Mesodermal cell (in vitro differentiated cells): Measurements from ENCODE around the gene LYSMD1.
"Not testable (repeated sequence)": the region's sequence is repeated elsewhere in the genome, so short reads cannot be mapped to it uniquely, and the experiment has no call there.

Experiments
- H3K27ac ChIP-seq: 2 replicates; pipeline ENCODE4 v1.7.0; 2013; ENCODE audit warnings: mild to moderate bottlenecking, low read depth, low read length, moderate library complexity; ENCODE audit not compliant: severe bottlenecking
- H3K36me3 ChIP-seq: 2 replicates; pipeline ENCODE4 v1.7.1; 2013; ENCODE audit warnings: mild to moderate bottlenecking, low read length, moderate library complexity; ENCODE audit not compliant: control insufficient read depth, insufficient read depth
- H3K4me1 ChIP-seq: one replicate; pipeline ENCODE4 v1.7.1; 2013; ENCODE audit warnings: mild to moderate bottlenecking, low read length; ENCODE audit not compliant: insufficient read depth, control insufficient read depth, poor library complexity, severe bottlenecking
- H3K4me3 ChIP-seq: 2 replicates; pipeline ENCODE4 v1.7.0; 2013; ENCODE audit warnings: low read length, control low read depth, mild to moderate bottlenecking; ENCODE audit not compliant: insufficient read depth, poor library complexity, severe bottlenecking; ENCODE audit errors: extremely low read depth
- H3K9me3 ChIP-seq: 2 replicates; pipeline ENCODE4 v1.7.1; 2013; ENCODE audit warnings: mild to moderate bottlenecking, low read length, moderate library complexity; ENCODE audit not compliant: control insufficient read depth
- WGBS, 2 experiments: methylation state at CpG; one replicate each; pipeline ENCODE4 v1.1.5; 2013; ENCODE audit warnings: missing lambda C conversion rate in 2 of 2; ENCODE audit not compliant: insufficient coverage in 2 of 2; 5-methylcytosine and 5-hydroxymethylcytosine counted together

The LYSMD1 gene

DNA sequence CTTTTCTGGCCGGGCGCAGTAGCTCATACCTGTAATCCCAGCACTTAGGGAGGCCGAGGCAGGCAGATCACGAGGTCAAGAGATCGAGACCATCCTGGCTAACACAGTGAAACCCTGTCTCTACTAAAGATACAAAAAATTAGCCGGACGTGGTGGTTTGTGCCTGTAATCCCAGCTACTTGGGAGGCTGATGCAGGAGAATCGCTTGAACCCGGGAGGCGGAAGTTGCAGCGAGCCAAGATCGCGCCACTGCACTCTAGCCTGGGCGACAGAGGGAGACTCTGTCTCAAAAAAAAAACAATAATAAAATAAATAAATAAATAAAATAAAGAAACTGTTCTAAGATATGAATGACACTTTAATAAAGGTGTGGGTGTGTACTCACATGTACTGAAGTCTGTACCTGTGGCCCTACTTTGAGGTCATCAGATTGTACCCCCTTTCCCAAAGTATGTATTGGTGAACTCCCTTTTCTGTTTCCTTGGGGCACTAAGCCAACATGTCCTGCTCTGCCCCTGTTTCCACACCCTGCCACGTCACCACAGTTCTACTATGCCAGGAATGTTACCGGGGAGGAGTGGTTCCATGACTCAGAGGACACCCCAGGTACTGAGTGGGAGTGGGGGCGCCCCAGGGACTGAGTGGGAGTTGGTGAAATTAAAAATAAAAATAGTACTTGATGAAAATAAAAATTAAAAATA, 29.3 kb upstream of the LYSMD1 start:
- not testable (repeated sequence) for H3K4me3 ChIP-seq, H3K27ac ChIP-seq, H3K9me3 ChIP-seq, H3K4me1 ChIP-seq, H3K36me3 ChIP-seq
- 84 to 92% methylated on average over 7 to 12 of the region's 17 CpGs for WGBS, 2 experiments

DNA sequence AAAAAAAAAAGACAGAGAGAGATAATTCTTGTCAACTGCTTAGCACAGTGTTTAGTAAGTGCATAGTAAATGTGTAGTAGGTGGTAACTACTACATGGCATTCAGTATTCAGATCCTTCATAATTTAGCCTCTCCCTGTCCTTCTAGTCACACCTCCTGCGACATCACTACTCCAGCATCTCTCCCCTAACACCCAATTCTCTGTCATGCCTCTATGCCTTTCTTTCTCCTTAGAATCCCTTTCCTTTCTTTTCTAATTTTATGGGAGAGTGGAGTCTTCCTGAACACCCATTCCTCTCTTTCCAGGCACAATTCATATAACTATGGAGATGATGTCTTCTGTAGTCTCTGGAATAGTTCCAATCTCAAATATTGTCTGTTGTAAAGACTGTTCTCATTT, 28.2 kb upstream of the LYSMD1 start:
- no peak overlapping the region for H3K4me3 ChIP-seq
- no peaks in the 10 kb centered on the region for H3K4me1 ChIP-seq
- no peaks in the 10 kb centered on the region for H3K36me3 ChIP-seq
- H3K9me3 ChIP-seq: no peaks in the 10 kb centered on the region
- no peak overlapping the region for H3K27ac ChIP-seq
- 67% methylated on average over 1 of the region's 1 CpG; no CpG with 5 or more reads in 1 of the 2 experiments for WGBS, 2 experiments

DNA sequence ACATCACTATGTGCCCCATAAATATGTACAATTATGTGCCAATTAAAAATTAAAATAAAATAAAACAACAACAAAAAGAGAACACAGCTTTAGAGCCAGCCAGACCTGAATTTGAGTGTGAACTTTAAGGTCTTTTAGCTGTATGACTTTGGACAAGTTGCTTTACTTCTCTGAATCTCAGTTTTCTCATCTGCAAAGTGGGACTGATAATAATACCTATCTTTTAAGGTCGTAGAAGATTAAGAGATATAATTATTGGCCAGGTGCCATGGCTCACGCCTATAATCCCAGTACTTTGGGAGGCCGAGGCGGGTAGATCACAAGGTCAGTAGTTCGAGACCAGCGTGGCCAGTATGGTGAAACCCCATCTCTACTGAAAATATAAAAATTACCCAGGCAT, 27.6 kb upstream of the LYSMD1 start:
- no peaks in the 10 kb centered on the region for H3K4me1 ChIP-seq
- 96% methylated on average over 5 to 6 of the region's 6 CpGs for WGBS, 2 experiments
- H3K4me3 ChIP-seq: no peak overlapping the region
- H3K36me3 ChIP-seq: no peaks in the 10 kb centered on the region
- H3K27ac ChIP-seq: no peak overlapping the region
- no peaks in the 10 kb centered on the region for H3K9me3 ChIP-seq

DNA sequence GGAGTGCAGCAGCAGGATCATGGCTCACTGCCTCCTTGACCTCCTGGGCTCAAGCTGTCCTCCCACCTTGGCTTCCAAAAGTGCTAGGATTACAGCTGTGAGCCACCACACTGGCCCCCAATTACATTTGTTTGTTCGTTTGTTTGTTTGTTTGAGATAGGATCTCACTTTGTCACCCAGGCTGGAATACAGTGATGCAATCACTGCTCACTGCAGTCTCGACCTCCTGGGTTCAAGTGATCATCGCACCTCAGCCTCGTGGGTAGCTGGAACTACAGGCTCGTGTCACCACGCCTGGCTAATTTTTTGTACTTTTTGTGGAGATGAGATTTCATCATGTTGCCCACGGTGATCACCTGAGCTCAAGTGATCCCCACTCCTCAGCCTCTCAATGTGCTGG, 26.3 kb upstream of the LYSMD1 start:
- H3K4me1 ChIP-seq: no peaks in the 10 kb centered on the region
- H3K9me3 ChIP-seq: no peaks in the 10 kb centered on the region
- no peak overlapping the region for H3K4me3 ChIP-seq
- 88 to 100% methylated on average over 1 to 4 of the region's 7 CpGs for WGBS, 2 experiments
- no peak overlapping the region for H3K27ac ChIP-seq
- no peaks in the 10 kb centered on the region for H3K36me3 ChIP-seq

DNA sequence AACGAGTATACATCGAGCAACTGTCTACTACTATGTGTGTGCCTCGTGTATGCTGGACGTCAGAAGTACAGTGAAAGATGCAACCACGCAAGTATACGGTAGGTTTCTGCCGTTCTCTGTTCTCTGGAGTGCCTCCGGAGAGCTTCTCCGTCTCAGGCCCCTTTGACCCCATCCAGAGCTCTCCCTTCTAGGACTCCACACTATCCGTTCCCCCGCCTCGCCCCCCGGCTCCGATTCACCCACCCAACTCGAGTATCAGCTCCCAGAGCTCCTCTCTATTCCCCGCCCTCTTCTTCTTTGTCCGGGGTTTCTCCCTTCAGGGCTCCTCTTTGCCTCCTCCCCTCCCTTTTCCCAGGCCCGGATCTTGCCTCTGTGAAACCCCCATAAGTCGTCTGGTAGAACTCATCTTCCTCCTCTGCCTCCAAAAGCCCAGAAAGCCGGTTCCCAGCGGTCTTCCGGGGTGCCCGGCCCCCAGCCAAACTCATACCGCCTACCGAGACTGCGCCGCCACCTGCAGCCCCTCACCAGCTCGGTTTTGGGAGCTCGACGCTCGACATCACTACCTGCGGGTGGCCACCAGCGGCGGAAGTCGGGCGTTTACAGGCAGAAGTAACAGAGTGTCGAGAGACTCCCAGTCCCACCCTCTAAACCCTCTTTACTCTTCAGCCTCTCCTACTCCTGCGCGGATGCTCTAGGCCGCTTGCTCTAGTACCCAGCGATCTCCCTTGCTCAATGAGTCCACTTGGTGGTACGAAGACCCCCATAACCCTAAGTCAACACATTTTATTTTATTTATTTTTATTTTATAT, 24.1 kb upstream of the LYSMD1 start, which contains the start of gene VPS72:
Gene VPS72, minus strand, starts transcription at position 561 of the 809 bp plus-strand sequence. Its CDS starts 76 bp downstream, at position 485.
- Histone ChIP-seq H3K4me3 (peak within 1 kb of the TSS; percentile 73), H3K27ac (peak within 1 kb of the TSS; percentile 73), H3K4me1 (no peaks in the 10 kb centered on the region), H3K36me3 (peaks cover 13% of the 10 kb centered on the region), H3K9me3 (no peaks in the 10 kb centered on the region)
- WGBS, 2 experiments: 0% methylated on average over 32 to 35 of the region's 42 CpGs

DNA sequence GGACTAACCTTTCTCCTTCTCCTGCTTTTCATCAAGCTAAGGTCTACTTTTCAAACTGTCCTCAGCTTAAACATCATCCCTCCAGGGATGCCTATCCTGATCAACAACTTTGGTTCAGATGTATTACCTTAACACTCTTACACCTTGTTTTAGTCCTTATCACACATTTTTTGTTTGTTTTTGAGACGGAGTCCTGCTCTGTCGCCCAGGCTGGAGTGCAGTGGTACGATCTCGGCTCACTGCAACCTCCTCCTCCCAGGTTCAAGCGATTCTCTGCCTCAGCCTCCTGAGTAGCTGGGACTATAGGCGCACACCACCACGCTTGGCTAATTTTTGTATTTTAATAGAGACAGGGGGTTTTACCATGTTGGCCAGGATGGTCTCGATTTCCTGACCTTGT, 23.0 kb upstream of the LYSMD1 start:
- whole genome bisulfite sequencing, 2 experiments: 91 to 95% methylated on average over 5 to 7 of the region's 8 CpGs
- H3K9me3 ChIP-seq, H3K27ac ChIP-seq, H3K4me1 ChIP-seq: not testable (repeated sequence)
- H3K4me3 ChIP-seq: peak overlapping the region; percentile 73
- peaks cover 24% of the 10 kb centered on the region for H3K36me3 ChIP-seq

DNA sequence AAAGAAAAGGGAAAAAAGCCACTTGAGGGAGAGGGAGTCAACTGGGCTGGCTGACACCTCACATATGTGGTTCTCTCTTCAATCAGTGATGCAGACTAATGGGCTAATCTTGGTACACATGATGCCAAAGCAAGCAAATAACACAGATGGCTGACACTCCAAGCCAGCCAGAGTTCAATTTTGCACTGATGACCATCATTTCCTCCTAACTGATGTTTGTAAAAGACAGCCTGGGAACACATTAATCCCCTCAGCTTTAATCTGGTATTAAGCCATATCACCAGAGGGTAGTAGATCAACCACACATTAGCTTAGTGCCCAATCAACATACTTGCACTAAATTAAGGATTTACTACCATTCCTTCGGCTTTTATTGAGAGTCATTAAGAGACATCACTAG, 21.5 kb upstream of the LYSMD1 start:
- Histone ChIP-seq H3K4me1 (no peaks in the 10 kb centered on the region), H3K4me3 (no peak overlapping the region), H3K9me3 (no peaks in the 10 kb centered on the region), H3K36me3 (peaks cover 39% of the 10 kb centered on the region), H3K27ac (no peak overlapping the region)
- WGBS, 2 experiments: no CpG with 5 or more reads among the region's 1 CpG

DNA sequence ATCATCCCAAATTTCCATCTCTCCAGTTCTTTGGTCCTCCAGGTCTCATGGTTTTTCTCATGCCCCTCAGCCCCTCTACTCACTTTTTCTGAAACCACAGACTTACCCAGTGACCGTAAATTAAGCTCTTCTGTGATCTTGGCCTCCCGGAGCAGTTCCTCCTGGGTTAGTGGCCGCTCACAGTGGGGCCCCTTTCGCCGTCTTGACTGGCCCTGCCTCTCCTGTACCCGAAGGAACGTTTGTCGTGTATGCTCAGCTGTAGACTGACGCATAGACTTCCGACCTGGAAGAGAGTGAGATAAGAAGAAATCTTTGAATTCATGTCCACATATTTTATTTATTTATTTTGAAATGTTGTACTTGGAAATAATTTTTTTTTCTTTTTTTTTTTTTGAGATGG, 18.5 kb upstream of the LYSMD1 start:
- H3K4me1 ChIP-seq: no peaks in the 10 kb centered on the region
- H3K4me3 ChIP-seq: no peak overlapping the region
- no peaks in the 10 kb centered on the region for H3K9me3 ChIP-seq
- WGBS, 2 experiments: 95 to 98% methylated on average over 5 of the region's 10 CpGs
- H3K36me3 ChIP-seq: peaks cover 67% of the 10 kb centered on the region
- no peak overlapping the region for H3K27ac ChIP-seq

DNA sequence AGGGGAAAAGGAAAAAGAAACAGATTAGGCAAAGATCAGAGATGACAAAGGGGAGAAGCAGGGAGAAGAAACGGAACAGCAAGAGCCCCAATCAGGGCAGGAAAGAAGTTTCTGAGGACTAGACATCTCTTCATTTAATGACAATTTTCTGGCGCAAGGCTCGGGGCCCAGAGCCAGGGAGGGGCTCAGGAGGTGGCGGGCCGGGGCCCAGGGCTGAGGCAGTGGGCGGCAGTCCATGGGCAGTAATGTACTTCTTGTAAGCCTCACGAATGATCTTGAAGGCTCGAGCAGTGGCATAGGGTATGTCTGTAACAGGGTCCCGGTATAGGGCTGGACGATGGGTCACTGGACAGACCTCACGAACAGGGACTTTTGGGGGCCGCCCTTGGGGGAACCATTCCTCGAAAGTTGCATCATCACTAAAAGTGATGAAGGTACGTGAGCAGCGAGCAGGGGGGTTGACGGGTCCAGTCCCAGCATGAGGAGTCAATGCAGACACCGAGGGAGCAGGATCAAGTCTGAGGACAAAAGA, 10.9 kb upstream of the LYSMD1 start:
- Histone ChIP-seq H3K27ac (no peak overlapping the region), H3K9me3 (no peaks in the 10 kb centered on the region), H3K36me3 (peaks cover 78% of the 10 kb centered on the region), H3K4me1 (no peaks in the 10 kb centered on the region), H3K4me3 (no peak overlapping the region)
- 93 to 97% methylated on average over 17 of the region's 17 CpGs for WGBS, 2 experiments

DNA sequence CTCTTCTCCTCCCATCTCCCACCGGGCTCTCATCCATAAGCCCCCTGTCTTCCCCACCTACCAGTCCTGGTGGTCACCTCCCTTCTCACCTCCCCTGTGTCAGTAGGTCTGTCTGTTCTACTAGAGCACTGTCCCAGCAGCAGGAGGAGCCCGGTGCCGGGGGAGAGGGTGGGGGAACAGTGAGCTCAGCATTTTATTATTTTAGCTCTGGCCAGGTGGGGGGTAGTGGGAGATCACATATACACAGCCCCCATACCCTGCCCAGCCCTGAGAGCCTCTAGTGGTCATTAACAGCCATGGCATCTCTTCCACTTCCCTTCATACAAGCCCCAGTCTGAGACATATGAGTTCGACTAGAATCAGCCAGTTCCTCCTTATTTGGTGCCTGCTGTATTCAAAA, 10.2 kb upstream of the LYSMD1 start, which contains the start of gene TMOD4:
Gene TMOD4, minus strand, starts transcription at position 119 of the 400 bp plus-strand sequence. CDS start 1,106 bp downstream, outside the sequence.
- WGBS, 2 experiments: 80 to 100% methylated on average over 1 to 2 of the region's 4 CpGs
- Histone ChIP-seq H3K4me1 (no peaks in the 10 kb centered on the region), H3K4me3 (no peak within 1 kb of the TSS), H3K9me3 (no peaks in the 10 kb centered on the region), H3K36me3 (peaks cover 76% of the 10 kb centered on the region), H3K27ac (no peak within 1 kb of the TSS)
